Effector CD8-positive, alpha-beta T cell (primary cell): ENCODE measurements around the gene GNG11.

ENCODE experiments used
- DNase-seq: peaks from one replicate; lab custom pipeline; 2025; lab: John Stamatoyannopoulos, UW
- total RNA-seq, 4 experiments: gene quantifications; one replicate each; lab custom pipeline; 2026; lab: John Stamatoyannopoulos, UW

Gene GNG11
- total RNA-seq: 0 to 0.36 (median 0.09) reads per million in 4 experiments

GRCh38 chr7:93921607-93922566 lies at the start of gene GNG11:
GNG11 (plus strand) TSS chr7:93921735; CDS start chr7:93922138, 403 bp downstream.
- no peak for DNase-seq

- DNase-seq: no peak
These were observed 47.4 kb upstream of the GNG11 start for GRCh38 chr7:93873998-93874574.

GRCh38 chr7:93877742-93878141 lies 43.8 kb upstream of the GNG11 start:
- no peak for DNase-seq

GRCh38 chr7:93879356-93879755 lies 42.2 kb upstream of the GNG11 start:
- DNase-seq: no peak

- no peak for DNase-seq
These were observed 39.1 kb upstream of the GNG11 start for GRCh38 chr7:93882468-93882867.

GRCh38 chr7:93883078-93883916 lies 38.2 kb upstream of the GNG11 start:
- no peak for DNase-seq

GRCh38 chr7:93883917-93884345 lies 37.6 kb upstream of the GNG11 start:
- DNase-seq: no peak

- no peak for DNase-seq
These were observed 37.0 kb upstream of the GNG11 start for GRCh38 chr7:93884541-93884940.

GRCh38 chr7:93889261-93889660 lies 32.3 kb upstream of the GNG11 start:
- DNase-seq: no peak

GRCh38 chr7:93890041-93890463 lies 31.5 kb upstream of the GNG11 start:
- DNase-seq: no peak

GRCh38 chr7:93890464-93891068 lies 31.0 kb upstream of the GNG11 start, which contains the start of gene TFPI2:
TFPI2 (minus strand) TSS chr7:93890753; CDS start chr7:93890678, 75 bp downstream.
- no peak for DNase-seq

- DNase-seq: no peak
These were observed 27.1 kb upstream of the GNG11 start for GRCh38 chr7:93894426-93894825.

- no peak for DNase-seq
These were observed 26.4 kb upstream of the GNG11 start for GRCh38 chr7:93894966-93895640.

GRCh38 chr7:93895859-93896600 lies 25.5 kb upstream of the GNG11 start:
- DNase-seq: no peak

GRCh38 chr7:93897680-93898079 lies 23.9 kb upstream of the GNG11 start:
- DNase-seq: no peak

- DNase-seq: no peak
These were observed 18.6 kb upstream of the GNG11 start for GRCh38 chr7:93902777-93903423.

GRCh38 chr7:93906267-93906666 lies 15.3 kb upstream of the GNG11 start, which contains the start of gene GNGT1:
GNGT1 (plus strand) TSS chr7:93906567; CDS start chr7:93906747, 180 bp downstream.
- no peak for DNase-seq

GRCh38 chr7:93910076-93910994 lies 11.2 kb upstream of the GNG11 start:
- no peak for DNase-seq
